Activated naive CD8-positive, alpha-beta T cell treated with anti-CD3 and anti-CD28 coated beads, Interleukin-2, amount 50 U/mL, for 16 hours (primary cell): ENCODE data around the gene SIT1.

ENCODE experiments used
- DNase-seq: peaks from one replicate; pipeline ENCODE4 v3.0.0-alpha.2; 2020; ENCODE audit warnings: low read depth, low spot score

Gene SIT1

GRCh38 chr9:35682520-35683315, 32.0 kb upstream of the SIT1 start:
- no peak for DNase-seq

GRCh38 chr9:35682051-35682450, 31.3 kb upstream of the SIT1 start:
- no peak for DNase-seq

- no peak for DNase-seq
Measured at GRCh38 chr9:35681341-35682002, 30.7 kb upstream of the SIT1 start.

GRCh38 chr9:35680331-35681105, 29.8 kb upstream of the SIT1 start:
- no peak for DNase-seq

- DNase-seq: no peak
Measured at GRCh38 chr9:35679766-35680330, 29.1 kb upstream of the SIT1 start.

GRCh38 chr9:35679091-35679490, 28.4 kb upstream of the SIT1 start:
- DNase-seq: no peak

GRCh38 chr9:35675732-35676392, 25.1 kb upstream of the SIT1 start:
- DNase-seq: no peak

- DNase-seq: no peak
Measured at GRCh38 chr9:35675204-35675603, 24.5 kb upstream of the SIT1 start.

GRCh38 chr9:35674025-35674361, 23.3 kb upstream of the SIT1 start:
- no peak for DNase-seq

- DNase-seq: no peak
Measured at GRCh38 chr9:35673132-35674024, 22.6 kb upstream of the SIT1 start, which contains the start of gene CA9. Gene CA9 (plus strand): TSS chr9:35673928. CDS start chr9:35673960, 32 bp downstream.

- DNase-seq: no peak
Measured at GRCh38 chr9:35669331-35670145, 18.8 kb upstream of the SIT1 start.

GRCh38 chr9:35667939-35668338, 17.2 kb upstream of the SIT1 start:
- DNase-seq: no peak

GRCh38 chr9:35666549-35666948, 15.8 kb upstream of the SIT1 start:
- no peak for DNase-seq

GRCh38 chr9:35666045-35666444, 15.3 kb upstream of the SIT1 start:
- no peak for DNase-seq

- DNase-seq: no peak
Measured at GRCh38 chr9:35665471-35665818, 14.7 kb upstream of the SIT1 start.

- DNase-seq: no peak
Measured at GRCh38 chr9:35664531-35665470, 14.1 kb upstream of the SIT1 start, which contains the start of gene ARHGEF39. Gene ARHGEF39 (minus strand): TSS chr9:35665195. CDS start chr9:35665169, 26 bp downstream.

- no peak for DNase-seq
Measured at GRCh38 chr9:35662437-35662836, 11.7 kb upstream of the SIT1 start.

- no peak for DNase-seq
Measured at GRCh38 chr9:35661756-35662350, 11.1 kb upstream of the SIT1 start.
